AG09309 (cell line): ENCODE results near the gene ZP1.

ENCODE experiments used
- DNase-seq: peaks from one replicate; pipeline ENCODE4 v3.0.0-alpha.2; 2010; ENCODE audit warnings: low read depth
- H3K4me3 ChIP-seq: 2 replicates; pipeline ENCODE4 v1.5.1; 2011; ENCODE audit warnings: mild to moderate bottlenecking, low read depth, low read length, moderate library complexity; ENCODE audit not compliant: control insufficient read depth
- TF ChIP-seq, protein P1 (sequence below): IDR thresholded peaks from 2 replicates; pipeline ENCODE4 v1.5.1; 2011; ENCODE audit warnings: mild to moderate bottlenecking, low read depth, low read length, inconsistent platforms; ENCODE audit not compliant: insufficient read depth, control insufficient read depth; ENCODE audit errors: missing control alignments

ZP1 gene

DNA sequence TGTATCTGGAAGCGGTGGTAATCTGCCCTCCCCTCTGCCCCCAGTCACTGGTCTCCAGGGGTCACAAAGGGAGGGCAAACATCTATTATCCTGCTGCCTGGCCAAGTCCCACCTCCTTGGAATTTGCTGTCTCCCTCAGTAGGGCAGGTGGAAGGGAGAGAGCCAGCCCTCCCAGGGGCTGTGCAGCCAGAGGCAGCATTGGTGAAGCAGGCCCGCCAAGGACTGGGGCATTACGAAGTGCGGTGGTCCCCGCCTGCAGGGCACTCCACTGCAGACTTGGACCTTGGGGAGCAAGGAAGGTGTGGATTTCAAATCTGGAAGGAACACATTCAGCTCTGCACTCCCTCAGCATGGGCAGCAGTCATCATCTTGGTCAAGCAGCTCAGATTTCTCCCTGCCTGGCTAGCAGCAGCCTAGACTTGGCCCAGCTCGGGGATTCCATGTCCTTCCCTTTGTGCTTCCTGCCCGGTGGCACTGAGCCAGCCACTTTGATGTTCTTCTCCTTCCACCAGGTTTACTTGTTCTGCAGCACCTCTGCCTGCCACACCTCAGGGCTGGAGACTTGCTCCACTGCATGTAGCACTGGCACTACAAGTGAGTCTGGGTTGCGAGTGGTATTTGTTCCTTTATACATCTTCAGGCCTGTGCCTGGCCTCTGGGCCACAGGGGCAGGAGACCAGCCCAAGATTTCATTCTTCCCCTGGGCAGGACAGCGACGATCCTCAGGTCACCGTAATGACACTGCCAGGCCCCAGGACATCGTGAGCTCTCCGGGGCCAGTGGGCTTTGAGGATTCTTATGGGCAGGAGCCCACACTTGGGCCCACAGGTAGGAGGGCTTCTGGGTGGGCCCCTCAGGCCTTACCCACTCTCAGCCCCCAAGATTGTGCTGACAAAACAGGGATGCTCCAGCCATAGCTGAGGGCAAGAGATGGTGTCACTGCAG lies 7.4 kb downstream of the ZP1 start:
- TF ChIP-seq, protein P1, sequence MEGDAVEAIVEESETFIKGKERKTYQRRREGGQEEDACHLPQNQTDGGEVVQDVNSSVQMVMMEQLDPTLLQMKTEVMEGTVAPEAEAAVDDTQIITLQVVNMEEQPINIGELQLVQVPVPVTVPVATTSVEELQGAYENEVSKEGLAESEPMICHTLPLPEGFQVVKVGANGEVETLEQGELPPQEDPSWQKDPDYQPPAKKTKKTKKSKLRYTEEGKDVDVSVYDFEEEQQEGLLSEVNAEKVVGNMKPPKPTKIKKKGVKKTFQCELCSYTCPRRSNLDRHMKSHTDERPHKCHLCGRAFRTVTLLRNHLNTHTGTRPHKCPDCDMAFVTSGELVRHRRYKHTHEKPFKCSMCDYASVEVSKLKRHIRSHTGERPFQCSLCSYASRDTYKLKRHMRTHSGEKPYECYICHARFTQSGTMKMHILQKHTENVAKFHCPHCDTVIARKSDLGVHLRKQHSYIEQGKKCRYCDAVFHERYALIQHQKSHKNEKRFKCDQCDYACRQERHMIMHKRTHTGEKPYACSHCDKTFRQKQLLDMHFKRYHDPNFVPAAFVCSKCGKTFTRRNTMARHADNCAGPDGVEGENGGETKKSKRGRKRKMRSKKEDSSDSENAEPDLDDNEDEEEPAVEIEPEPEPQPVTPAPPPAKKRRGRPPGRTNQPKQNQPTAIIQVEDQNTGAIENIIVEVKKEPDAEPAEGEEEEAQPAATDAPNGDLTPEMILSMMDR, result no peak
- no peak for DNase-seq
- H3K4me3 ChIP-seq, result no peak overlapping the region

DNA sequence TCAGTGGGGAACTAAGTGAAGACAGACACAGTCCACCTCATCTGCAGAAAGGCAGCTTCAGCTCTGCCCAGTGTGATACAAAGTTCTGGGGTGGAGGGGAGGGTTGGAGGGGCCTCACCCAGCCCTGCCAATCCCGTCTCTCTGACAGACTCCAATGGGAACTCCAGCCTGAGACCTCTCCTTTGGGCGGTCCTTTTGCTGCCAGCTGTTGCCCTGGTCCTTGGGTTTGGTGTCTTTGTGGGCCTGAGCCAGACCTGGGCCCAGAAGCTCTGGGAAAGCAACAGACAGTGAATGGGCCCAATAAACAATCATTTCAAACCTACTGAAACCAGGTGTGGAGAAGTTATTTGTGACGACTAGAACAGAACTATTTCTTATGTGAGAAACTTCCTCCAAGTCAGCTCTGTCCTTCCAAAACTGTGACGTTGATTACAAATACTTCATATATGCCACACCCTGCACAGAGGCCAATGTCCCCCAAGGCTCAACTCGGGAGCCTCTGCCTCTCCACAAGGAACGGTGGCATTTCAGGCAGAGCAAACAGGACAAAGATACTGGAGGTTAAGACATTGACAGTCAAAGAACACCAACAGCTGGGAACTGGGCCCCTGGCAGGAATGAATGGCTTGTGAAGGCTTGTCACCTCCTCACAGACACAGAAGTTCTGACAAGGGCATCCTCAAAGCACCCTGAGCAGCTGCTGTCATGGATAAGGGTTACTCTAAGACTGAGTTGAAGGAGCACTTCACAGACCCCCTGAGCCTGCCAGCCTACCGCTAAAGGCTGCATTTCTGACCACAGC lies 8.2 kb downstream of the ZP1 start:
- no peak overlapping the region for H3K4me3 ChIP-seq
- TF ChIP-seq, protein P1, result no peak
- no peak for DNase-seq

DNA sequence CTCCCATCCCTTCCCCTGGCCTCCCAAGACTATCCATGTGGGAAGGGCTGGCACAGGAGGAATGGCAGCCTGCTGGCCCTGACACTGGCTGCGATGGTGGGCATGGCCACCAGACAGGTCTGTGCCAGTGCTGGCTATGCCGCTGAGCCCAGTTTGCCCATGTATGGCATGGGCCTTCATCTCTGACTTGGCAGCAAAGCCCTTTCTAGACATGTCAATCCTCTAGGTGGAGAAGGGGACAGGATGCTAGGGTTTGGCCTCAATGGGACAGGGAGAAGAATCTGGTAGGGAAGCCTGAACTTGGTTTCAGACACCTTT lies 8.8 kb downstream of the ZP1 start:
- DNase-seq, result no peak
- no peak overlapping the region for H3K4me3 ChIP-seq
- TF ChIP-seq, protein P1, result no peak

DNA sequence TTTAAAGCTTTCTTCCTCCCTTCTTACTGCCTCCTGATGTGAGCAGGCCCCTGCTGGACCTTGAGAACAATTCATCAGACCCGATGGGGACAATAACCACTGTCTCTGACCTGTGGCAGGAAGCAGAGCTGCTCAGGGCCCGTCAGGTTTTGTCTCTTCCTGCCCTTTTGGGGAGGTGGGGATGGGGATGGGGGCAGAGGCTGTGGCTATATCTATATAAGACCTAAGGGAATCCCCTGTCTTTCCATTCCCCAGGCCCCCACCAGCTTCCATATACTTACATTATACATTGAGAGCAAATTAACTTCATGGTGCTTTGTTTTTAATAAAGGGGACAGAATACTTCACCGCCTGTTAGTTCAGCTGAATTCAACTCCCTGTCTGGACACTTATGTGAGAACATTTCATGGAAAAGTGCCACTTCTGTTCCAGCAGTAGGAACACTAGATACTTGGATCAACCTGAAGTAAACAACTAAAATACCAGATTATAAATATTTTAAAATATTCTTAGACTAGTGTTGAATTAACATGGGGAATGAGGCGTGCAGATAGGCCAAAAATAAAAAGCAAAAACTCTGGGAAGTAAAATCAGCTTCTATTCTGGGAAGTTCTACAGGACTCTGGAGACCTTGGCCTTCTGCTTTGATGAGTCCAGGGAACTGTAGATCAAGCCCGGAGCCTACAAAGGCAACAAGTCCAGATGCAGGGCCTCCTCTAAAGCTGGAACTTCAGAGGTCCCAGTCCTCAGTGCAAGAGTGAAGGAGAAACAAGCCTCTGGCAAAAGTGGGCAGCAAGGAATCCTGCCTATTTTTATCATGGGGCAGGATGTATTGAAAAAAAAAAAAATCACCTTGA lies 11.1 kb downstream of the ZP1 start:
- TF ChIP-seq, protein P1, result no peak
- no peak for DNase-seq
- H3K4me3 ChIP-seq, result no peak overlapping the region

DNA sequence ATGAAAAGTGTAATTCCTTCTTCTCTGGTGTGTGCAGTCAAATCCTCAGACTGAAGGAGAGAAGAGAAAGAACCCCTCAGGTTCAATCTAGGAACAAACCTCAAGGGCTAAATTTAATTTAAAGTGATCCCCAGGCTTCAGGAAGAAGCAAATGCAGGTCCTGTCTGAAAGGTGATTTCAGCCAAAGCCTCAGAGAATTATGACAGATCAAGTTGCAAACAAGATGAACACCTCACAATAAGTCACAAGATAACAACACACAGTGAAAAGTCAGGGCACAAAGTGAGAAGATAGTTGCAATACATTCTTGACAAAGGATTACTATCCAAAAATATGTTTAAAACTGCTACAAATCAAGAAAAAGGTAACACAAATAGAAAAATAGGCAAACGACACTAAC lies 11.8 kb downstream of the ZP1 start:
- no peak for DNase-seq
- no peak overlapping the region for H3K4me3 ChIP-seq
- TF ChIP-seq, protein P1, result no peak

DNA sequence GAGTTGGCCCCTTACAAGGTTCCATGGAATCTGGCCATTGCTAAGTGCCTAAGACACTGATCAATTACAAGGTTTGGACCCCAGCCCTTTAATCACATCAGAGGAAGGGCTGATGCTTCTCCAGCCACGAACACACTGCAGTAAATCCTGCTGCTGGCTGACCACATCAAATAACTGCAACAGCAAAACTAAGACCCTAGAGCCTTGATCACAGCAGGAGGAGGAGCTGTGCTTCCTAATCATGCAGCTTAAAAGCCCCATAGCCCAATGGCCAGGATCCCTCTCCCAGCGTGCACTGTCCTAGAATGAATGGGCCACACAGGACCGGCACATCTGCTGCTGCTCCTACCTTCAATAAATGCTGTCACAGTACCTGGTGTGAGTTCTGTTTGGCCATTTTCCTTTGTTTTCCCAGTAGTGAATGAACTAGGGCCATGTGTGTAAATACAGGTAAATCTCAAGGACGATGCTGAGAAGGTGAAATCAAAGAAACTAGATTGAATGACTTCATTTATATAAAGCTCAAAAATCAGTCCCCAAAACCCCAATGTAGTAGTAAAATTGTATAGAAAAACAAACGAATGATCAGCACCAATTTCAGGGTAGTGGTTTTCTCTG lies 12.7 kb downstream of the ZP1 start:
- H3K4me3 ChIP-seq, result no peak overlapping the region
- no peak for DNase-seq
- TF ChIP-seq, protein P1, result no peak
